ENCODE data around the gene RNASE12.
"Not testable (repeated sequence)": the region's sequence is repeated elsewhere in the genome, so short reads cannot be mapped to it uniquely, and the experiment has no call there.

The RNASE12 gene

GRCh38 chr14:20613094-20614037, 22.2 kb upstream of the RNASE12 start:
- DNase-seq: peak; percentile 93

- DNase-seq: no peak
Measured at GRCh38 chr14:20612403-20612802, 21.2 kb upstream of the RNASE12 start.

- DNase-seq: no peak
Measured at GRCh38 chr14:20611277-20611676, 20.1 kb upstream of the RNASE12 start.

DNA sequence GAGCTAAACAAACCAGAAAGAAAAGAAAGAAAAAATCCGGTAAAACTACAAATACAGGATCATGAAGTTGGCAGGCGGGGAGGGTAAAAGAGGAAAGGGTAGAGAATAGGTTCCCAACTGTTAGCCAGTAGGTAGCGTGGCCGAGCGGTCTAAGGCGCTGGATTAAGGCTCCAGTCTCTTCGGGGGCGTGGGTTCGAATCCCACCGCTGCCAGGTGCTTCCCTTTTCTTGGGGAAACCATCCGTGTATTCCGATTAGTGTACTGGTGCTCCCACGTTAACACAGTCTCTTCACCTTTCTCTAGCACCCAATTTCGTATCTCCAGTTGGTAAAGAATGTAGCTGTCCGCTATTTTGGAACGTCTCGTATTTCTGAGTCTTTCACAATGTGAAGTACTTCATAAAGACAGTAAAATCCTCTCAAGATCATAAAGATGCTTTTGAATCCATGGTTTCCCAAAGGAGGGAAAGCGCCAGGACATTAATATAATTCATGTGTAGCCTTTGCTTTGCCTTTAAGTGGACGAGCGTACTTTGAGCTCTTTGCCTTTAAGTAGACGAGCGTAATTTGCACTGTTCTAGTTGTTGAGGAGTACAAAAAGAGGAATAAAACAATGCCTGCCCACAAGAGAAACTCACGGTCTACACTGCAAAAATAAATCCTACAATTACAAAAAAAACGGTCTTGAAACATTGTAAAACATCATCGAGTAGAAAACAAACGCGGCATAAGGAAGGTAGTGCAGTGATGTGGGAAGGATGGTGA, 19.0 kb upstream of the RNASE12 start:
- DNase-seq: peak; percentile 83

GRCh38 chr14:20609215-20610001, 18.2 kb upstream of the RNASE12 start:
- DNase-seq: peak; percentile 87

GRCh38 chr14:20608383-20609110, 17.4 kb upstream of the RNASE12 start:
- no peak for DNase-seq

GRCh38 chr14:20607617-20608016, 16.4 kb upstream of the RNASE12 start:
- DNase-seq: no peak

DNA sequence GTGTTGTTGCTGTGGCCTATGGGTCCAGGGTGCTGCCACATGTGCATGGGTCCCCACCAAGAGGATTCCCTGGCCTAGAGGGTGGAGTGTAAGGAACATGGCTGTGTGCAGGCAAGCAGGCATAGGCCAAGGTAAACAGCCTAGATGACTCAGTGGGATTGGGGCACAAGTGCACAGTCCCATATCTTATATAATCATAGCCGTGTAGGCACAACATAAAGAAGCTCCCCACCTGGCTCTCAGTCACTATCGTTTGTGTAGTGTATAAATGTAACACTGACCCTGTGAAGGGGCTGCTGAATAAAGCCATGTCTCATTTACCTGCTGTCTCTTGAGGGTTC, 15.7 kb upstream of the RNASE12 start:
- DNase-seq: no peak

- no peak for DNase-seq
Measured at GRCh38 chr14:20606190-20606901, 15.2 kb upstream of the RNASE12 start.

GRCh38 chr14:20603813-20604690, 12.9 kb upstream of the RNASE12 start:
- DNase-seq: no peak

DNA sequence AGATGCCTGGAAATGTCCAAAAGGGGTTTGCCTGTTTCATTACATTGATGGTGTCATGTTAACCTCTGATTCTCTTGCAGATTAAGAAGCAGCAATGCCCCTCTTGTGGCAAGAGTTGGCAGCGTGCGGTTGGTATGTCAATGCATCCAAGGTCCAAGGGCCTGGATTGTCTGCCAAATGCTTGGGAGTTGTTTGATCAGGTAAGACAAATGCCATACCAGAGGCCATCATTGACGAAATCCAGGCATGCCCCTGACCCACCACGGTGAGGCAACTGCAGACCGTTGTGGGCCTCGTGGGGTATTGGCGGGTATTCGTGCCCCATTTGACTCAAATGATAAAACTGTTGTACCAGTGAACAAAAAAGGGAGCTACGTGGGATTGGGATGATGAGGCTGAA, 11.4 kb upstream of the RNASE12 start:
- no peak for DNase-seq

GRCh38 chr14:20601522-20601921, 10.3 kb upstream of the RNASE12 start:
- DNase-seq: no peak

- DNase-seq: no peak
Measured at GRCh38 chr14:20597108-20597507, 5.9 kb upstream of the RNASE12 start.

GRCh38 chr14:20595726-20596125, 4.5 kb upstream of the RNASE12 start:
- not testable (repeated sequence) for DNase-seq

GRCh38 chr14:20592574-20592973, 1.4 kb upstream of the RNASE12 start:
- DNase-seq: no peak

GRCh38 chr14:20587489-20588154, 3.6 kb downstream of the RNASE12 start, which contains the start of gene RNASE11:
Gene RNASE11, minus strand, starts transcription at chr14:20588001.
- DNase-seq: no peak

GRCh38 chr14:20583908-20584307, 7.3 kb downstream of the RNASE12 start:
- no peak for DNase-seq

- DNase-seq: no peak
Measured at GRCh38 chr14:20583142-20583541, 8.0 kb downstream of the RNASE12 start.

GRCh38 chr14:20580242-20580641, 10.9 kb downstream of the RNASE12 start:
- no peak for DNase-seq
